A549 treated with GW870086 at 1 μM for 4 hours (cell line): ENCODE results near the gene ECHS1. TPM values are rescaled to one million over a fixed set of nuclear protein-coding genes. Genes with fewer than 3 reads are reported as not detected.

Experiments used
- total RNA-seq: library from RNA; stranded (reverse); fragments of 200-300 nt; extraction: Qiagen RNA extraction; gene quantifications from 5 replicates; pipeline ENCODE4 v1.2.3, GENCODE V29; 2022; ENCODE audit warnings: low read depth

Gene ECHS1
- 134 to 161 TPM (median 147 TPM) in 5 replicates for total RNA-seq

DNA sequence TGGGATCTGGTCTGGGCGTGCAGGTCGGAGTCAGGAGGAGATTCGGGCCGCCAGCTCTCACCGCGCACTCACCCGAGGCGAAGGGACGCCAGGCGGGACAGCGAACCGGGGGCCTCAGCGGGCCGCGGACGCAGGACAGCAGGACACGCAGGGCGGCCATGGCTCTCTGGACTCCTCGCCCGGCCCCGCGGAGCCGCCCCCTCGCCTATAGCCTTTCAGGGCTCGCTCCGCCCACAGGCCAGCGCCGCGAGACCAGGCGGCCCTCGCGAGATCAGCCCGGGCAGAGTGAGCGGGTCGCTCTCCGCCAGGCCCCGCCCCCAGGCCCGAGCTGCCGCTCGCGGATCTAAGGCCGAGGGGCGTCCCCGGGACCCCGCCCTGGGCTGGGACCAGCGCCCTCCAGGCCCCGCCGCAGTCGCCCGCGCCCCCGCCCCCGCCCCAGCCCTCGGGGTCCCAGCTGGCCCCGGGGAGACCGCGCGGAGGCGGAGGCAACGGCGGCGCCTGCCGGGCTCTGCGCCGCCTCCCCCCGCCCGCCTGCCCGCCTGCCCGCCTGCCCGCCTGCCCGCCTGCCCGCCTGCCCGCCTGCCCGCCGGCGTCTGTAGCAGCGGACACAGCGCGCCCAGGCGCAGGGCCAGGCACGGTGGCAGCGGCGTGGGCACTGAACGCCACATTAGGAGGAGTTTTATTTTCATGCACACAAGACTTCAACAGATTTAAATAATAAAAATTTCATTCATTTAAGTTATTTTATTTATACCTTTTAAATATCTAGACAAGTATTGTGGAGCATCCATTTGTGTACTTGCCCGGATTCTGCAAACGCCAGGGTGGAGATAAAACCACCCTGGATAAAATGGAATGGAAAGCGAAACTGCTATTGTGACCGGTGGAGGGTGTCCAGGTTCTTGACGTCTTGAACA lies at the start of gene ECHS1:
TSS of gene ECHS1 (minus strand) at position 181 of the 917 bp plus-strand sequence. CDS start at position 160, 21 bp downstream.

DNA sequence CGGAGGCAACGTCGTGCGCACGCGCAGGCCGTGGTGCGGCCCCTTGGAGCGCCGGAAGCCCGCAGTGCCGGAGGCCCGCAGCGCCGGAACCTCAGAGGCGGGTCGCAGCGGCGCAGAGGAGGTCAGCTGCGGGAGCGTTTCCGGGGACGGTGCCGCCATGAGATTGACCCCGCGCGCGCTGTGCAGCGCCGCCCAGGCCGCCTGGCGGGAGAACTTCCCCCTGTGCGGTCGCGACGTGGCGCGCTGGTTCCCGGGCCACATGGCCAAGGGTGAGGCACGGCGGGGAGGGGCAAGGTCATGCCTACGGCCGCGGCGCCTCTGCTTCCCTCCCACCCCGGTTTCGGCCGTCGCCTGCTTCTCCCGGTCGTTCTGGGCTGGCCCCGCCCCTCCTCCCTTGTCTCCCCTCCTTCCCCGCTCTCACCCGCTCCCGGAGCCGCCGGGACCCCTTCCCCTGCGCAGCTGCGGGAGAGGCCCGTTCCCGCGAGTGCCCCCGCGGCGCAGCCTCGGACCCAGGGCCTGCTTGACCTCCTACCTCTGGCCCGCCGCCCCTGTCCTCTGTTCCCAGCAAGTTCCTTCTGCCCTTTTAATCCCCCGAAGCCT lies 21.0 kb upstream of the ECHS1 start, which contains the start of gene MTG1:
TSS of gene MTG1 (plus strand) at position 94 of the 600 bp plus-strand sequence. CDS start at position 158, 64 bp downstream.

DNA sequence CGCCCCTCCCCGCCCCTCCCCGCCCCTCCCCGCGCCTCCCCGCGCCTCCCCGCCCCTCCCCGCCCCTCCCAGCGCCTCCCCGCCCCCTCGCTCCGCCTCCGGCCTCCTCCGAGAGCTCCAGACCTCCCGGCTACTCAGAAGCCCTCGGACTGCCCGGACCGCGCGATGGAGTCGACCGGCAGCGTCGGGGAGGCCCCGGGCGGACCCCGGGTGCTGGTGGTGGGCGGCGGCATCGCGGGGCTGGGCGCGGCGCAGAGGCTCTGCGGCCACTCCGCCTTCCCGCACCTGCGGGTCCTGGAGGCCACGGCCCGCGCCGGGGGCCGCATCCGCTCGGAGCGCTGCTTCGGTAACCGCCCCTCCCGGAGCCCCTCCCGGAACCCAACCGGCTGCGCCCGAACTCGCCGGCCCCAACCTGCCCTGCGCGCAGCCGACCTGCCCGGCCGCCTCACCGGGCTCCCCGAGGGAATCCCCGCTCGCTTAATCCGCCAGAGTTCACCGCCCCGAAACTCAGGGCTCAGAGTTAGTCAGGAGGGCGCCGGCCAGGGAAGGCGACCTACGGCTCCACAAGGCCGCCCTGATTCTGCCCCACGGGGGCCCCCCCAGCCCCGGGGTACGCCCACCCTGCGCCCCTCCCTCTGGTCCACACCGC lies 6.1 kb upstream of the ECHS1 start, which contains the start of gene PAOX:
TSS of gene PAOX (plus strand) at position 111 of the 649 bp plus-strand sequence. CDS start at position 166, 55 bp downstream.

DNA sequence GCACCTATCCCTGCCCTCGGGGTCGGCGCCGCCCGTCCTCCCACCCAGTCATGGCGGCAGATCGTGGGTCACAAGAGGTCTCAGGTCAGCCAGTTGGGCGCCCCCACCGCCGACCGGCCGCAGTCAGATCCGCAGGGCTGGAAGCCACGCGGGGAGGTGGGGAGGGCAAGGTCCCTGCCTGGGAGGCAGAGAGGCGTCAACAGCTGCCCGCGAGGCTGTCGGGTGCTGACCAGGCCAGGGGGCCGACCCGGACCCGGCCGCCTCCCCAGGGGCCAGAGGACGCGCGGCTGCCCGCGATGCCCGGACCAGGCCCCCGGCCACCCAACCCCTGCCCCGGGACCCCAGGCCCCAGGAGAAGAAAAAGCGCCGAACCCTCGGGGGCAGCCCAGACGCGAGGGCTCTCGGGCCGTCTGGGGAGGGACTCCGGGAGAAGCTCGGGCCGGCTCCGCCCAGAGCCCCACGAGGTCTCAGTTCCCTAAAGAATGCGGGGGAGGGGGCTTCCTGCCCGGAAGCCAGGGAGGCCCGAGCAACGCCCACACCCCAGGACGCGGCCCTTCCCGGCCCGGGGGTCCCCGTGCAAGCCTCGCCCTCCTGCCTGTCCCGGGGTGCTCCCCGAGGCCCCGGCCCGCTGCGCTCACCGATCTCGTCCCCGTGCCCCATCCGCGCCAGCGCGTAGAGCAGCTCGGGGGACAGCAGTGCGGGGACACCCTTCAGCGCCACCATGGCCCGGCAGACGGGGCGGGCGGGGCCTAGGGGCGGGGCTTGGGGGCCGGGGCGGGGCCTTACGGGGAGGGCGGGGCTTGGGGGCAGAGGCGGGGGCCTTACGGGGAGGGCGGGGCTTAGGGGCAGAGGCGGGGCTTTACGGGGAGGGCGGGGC lies 15.6 kb downstream of the ECHS1 start, which contains the start of gene FUOM:
TSS of gene FUOM (minus strand) at position 735 of the 877 bp plus-strand sequence. CDS start at position 723, 12 bp downstream.

DNA sequence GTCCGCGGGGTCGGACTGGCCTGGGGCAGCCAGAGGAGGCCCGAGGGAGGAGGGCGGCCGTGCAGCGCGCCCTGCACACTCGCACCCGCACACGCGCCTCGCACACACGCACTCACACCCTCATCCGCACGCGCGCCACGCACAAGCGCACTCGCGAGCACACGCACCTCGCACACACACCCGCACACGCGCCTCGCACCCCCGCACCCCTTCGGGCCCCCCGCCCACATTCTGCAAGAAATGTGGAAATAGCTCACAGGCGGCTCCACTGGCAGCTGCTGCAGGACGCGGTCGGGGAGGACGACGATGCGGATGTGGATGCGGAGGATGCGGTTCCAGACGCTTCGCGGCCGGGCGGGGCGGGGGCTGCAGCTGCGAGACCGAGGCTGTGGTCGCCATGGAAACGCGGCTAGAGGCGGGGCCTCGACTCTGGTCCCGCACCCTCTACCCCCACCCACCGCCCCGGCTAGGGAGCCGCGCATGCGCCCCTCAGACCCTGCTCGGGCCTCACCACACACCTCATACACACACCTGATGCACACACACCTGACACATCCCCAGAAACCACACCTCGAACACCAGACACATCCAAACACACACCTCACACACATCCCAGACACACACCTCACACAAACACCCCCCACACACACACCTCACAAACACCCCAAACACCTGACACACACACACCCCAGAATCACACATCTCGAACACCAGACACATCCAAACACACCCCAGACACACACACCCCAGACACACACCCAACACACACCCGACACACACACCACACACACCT lies 36.4 kb downstream of the ECHS1 start, which contains the start of gene CALY:
TSS of gene CALY (minus strand) at position 320 of the 793 bp plus-strand sequence. CDS start 7,907 bp downstream, outside the sequence.

Other genes starting within 250 kb of the ECHS1 start
- gene KNDC1, start 213.1 kb downstream of the ECHS1 start, total RNA-seq, result 0.61 to 2.0 TPM (median 1.1 TPM) in 5 replicates
- gene UTF1, start 143.1 kb downstream of the ECHS1 start, total RNA-seq, result 0.12 TPM in 1 of 5 replicates, not detected in the others
- gene VENTX, start 135.5 kb downstream of the ECHS1 start, total RNA-seq, result 0.05 TPM in 1 of 5 replicates, not detected in the others
- gene ADAM8, start 96.5 kb downstream of the ECHS1 start, total RNA-seq, result 2.4 to 4.5 TPM (median 3.8 TPM) in 5 replicates
- gene TUBGCP2, start 64.5 kb downstream of the ECHS1 start, total RNA-seq, result 31.7 to 47.6 TPM (median 43.1 TPM) in 5 replicates
- gene ZNF511, start 64.4 kb downstream of the ECHS1 start, total RNA-seq, result 57.9 to 86.6 TPM (median 68.6 TPM) in 5 replicates
- gene CALY, start 36.5 kb downstream of the ECHS1 start, total RNA-seq, result 0.46 to 0.95 TPM (median 0.69 TPM) in 5 replicates
- gene PRAP1, start 26.0 kb downstream of the ECHS1 start, total RNA-seq, result not detected in 5 replicates
- 14.1 to 16.7 TPM (median 15.8 TPM) in 5 replicates for gene FUOM, start 15.3 kb downstream of the ECHS1 start, total RNA-seq
- gene PAOX, start 5.9 kb upstream of the ECHS1 start, total RNA-seq, result 1.4 to 2.1 TPM (median 1.8 TPM) in 5 replicates
- gene MTG1, start 20.8 kb upstream of the ECHS1 start, total RNA-seq, result 42.3 to 53.4 TPM (median 50.6 TPM) in 5 replicates
- gene SPRN, start 51.3 kb upstream of the ECHS1 start, total RNA-seq, result 0.18 to 0.47 TPM (median 0.25 TPM) in 5 replicates
- 0.15 to 0.34 TPM (median 0.21 TPM) in 4 of 5 replicates, not detected in the other for gene SCART1, start 80.6 kb upstream of the ECHS1 start, total RNA-seq
- gene CYP2E1, start 154.0 kb upstream of the ECHS1 start, total RNA-seq, result 0.16 to 0.32 TPM (median 0.28 TPM) in 4 of 5 replicates, not detected in the other
- gene SYCE1, start 192.2 kb upstream of the ECHS1 start, total RNA-seq, result not detected in 5 replicates